Measurements from ENCODE around the gene CDH13.

The CDH13 gene

GRCh38 chr16:83253521-83253920 is 626.8 kb downstream of the CDH13 start:
- no peak for TF ChIP-seq CTCF (IDR thresholded peaks at IDR 0.05)
- Histone ChIP-seq H3K4me1 (no peaks in the 10 kb centered on the region), H3K4me3 (no peak overlapping the region), H3K9me3 (no peaks in the 10 kb centered on the region), H3K36me3 (no peaks in the 10 kb centered on the region), H3K27me3 (no peaks in the 10 kb centered on the region), H3K27ac (no peak overlapping the region)
- no peak for DNase-seq
- intact Hi-C loops (cut with DNase I; ENCODE audit: low total_unique reads) = no loop called here

GRCh38 chr16:83258366-83258928 is 631.7 kb downstream of the CDH13 start:
- Histone ChIP-seq H3K4me3 (no peak overlapping the region), H3K27me3 (no peaks in the 10 kb centered on the region), H3K4me1 (no peaks in the 10 kb centered on the region), H3K27ac (no peak overlapping the region), H3K36me3 (no peaks in the 10 kb centered on the region), H3K9me3 (no peaks in the 10 kb centered on the region)
- no peak for TF ChIP-seq CTCF (IDR thresholded peaks at IDR 0.05)
- DNase-seq = no peak
- intact Hi-C loops (cut with DNase I; ENCODE audit: low total_unique reads) = no loop called here

GRCh38 chr16:83266848-83267553 is 640.2 kb downstream of the CDH13 start:
- no peak overlapping the region for H3K4me3 ChIP-seq
- no peaks in the 10 kb centered on the region for H3K27me3 ChIP-seq
- no peaks in the 10 kb centered on the region for H3K9me3 ChIP-seq
- H3K4me1 ChIP-seq = peaks cover 0 to 5% (median 0%) of the 10 kb centered on the region in 4 donors
- intact Hi-C loops (cut with DNase I; ENCODE audit: low total_unique reads) = no loop called here
- no peaks in the 10 kb centered on the region for H3K36me3 ChIP-seq
- no peak for TF ChIP-seq CTCF (IDR thresholded peaks at IDR 0.05)
- no peak for DNase-seq
- H3K27ac ChIP-seq = no peak overlapping the region

GRCh38 chr16:83268169-83268568 is 641.4 kb downstream of the CDH13 start:
- Histone ChIP-seq H3K27me3 (no peaks in the 10 kb centered on the region), H3K4me3 (no peak overlapping the region), H3K27ac (no peak overlapping the region), H3K9me3 (no peaks in the 10 kb centered on the region), H3K4me1 (peaks cover 0 to 5% (median 0%) of the 10 kb centered on the region in 4 donors), H3K36me3 (no peaks in the 10 kb centered on the region)
- intact Hi-C loops (cut with DNase I; ENCODE audit: low total_unique reads) = no loop called here
- no peak for DNase-seq
- TF ChIP-seq CTCF (IDR thresholded peaks at IDR 0.05) = no peak

DNA sequence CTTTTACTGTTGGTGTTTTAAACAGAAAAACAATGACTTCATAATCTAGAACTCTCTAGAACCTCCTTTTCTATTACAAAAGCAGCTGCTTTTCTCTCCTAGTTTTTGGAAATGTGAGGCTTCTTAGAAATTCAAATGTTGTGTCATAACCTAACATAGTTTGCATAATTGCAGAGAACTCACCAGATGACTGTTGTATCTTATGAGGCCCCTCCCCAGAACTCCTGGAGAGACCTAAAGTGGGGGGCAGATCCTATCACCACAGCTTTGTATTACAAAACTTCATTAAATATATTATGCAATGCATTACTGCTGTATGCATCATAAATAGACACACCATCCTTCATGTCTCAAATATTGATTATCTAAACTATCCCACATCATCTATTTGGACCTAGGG is 642.3 kb downstream of the CDH13 start:
- TF ChIP-seq CTCF (IDR thresholded peaks at IDR 0.05) = no peak
- Histone ChIP-seq H3K27me3 (no peaks in the 10 kb centered on the region), H3K27ac (no peak overlapping the region), H3K4me3 (no peak overlapping the region), H3K9me3 (no peaks in the 10 kb centered on the region), H3K4me1 (peaks cover 0 to 5% (median 0%) of the 10 kb centered on the region in 4 donors), H3K36me3 (no peaks in the 10 kb centered on the region)
- DNase-seq = no peak
- intact Hi-C loops (cut with DNase I; ENCODE audit: low total_unique reads) = no loop called here

Measured in tibial artery (tissue), 4 donors.